GM13976 (cell line): ENCODE data around the gene HSD3B7.

Source experiments
- DNase-seq: peaks from one replicate; pipeline ENCODE4 v3.0.0; 2012; ENCODE audit warnings: low spot score
- CTCF ChIP-seq: IDR thresholded peaks from 2 replicates; pipeline ENCODE4 v1.5.1; 2012; ENCODE audit warnings: borderline replicate concordance, mild to moderate bottlenecking; ENCODE audit not compliant: insufficient read depth; ENCODE audit errors: extremely low read depth, missing control alignments, control extremely low read depth
- in situ Hi-C: fragments of 300-500 bp; cut with MboI; formaldehyde crosslinking; loops from one replicate; pipeline ENCODE4 v1.12.0; 2022; ENCODE audit warnings: low sequenced_read_pairs, mixed read lengths, inconsistent platforms; ENCODE audit not compliant: unreplicated experiment

HSD3B7 gene

GRCh38 chr16:30986129-30986991 lies 1.4 kb downstream of the HSD3B7 start:
- in situ Hi-C loops, result loop anchor here (25.0 kb wide), 1 partner anchor 451 kb away; the partner anchor contains the start of genes COX6A2 and ZNF843
- no peak for DNase-seq
- no peak for TF ChIP-seq CTCF

GRCh38 chr16:30987581-30988190 lies 2.7 kb downstream of the HSD3B7 start:
- DNase-seq, result no peak
- TF ChIP-seq CTCF, result no peak
- in situ Hi-C loops, result loop anchor here (25.0 kb wide), 1 partner anchor 450 kb away; the partner anchor contains the start of genes COX6A2 and ZNF843

- no peak for TF ChIP-seq CTCF
- in situ Hi-C loops, result loop anchor here (25.0 kb wide), 1 partner anchor 448 kb away; the partner anchor contains the start of genes COX6A2 and ZNF843
Measured at GRCh38 chr16:30989469-30990047, 4.6 kb downstream of the HSD3B7 start.

GRCh38 chr16:30990105-30990504 lies 5.1 kb downstream of the HSD3B7 start:
- DNase-seq, result no peak
- in situ Hi-C loops, result loop anchor here (25.0 kb wide), 1 partner anchor 447 kb away; the partner anchor contains the start of genes COX6A2 and ZNF843
- no peak for TF ChIP-seq CTCF

More at GRCh38 chr16:30989469-30990047, 4.6 kb downstream of the HSD3B7 start:
- DNase-seq, result no peak

- TF ChIP-seq CTCF, result no peak
- no peak for DNase-seq
- in situ Hi-C loops, result loop anchor here (25.0 kb wide), 1 partner anchor 446 kb away; the partner anchor contains the start of genes COX6A2 and ZNF843
Measured at GRCh38 chr16:30991052-30991451, 6.0 kb downstream of the HSD3B7 start.

GRCh38 chr16:30992276-30992780 lies 7.3 kb downstream of the HSD3B7 start:
- in situ Hi-C loops, result loop anchor here (25.0 kb wide), 1 partner anchor 445 kb away; the partner anchor contains the start of genes COX6A2 and ZNF843
- no peak for TF ChIP-seq CTCF
- DNase-seq, result no peak
